DMS 273 treated with DMSO at 0.1 percent for 48 hours (cell line): ENCODE results near the gene KLF15.

Source experiments
- DNase-seq: peaks from one replicate; lab custom pipeline; 2025; lab: John Stamatoyannopoulos, UW

The KLF15 gene

GRCh38 chr3:126306397-126306796 lies 50.8 kb downstream of the KLF15 start:
- no peak for DNase-seq

GRCh38 chr3:126305427-126305826 lies 51.8 kb downstream of the KLF15 start:
- no peak for DNase-seq

DNA sequence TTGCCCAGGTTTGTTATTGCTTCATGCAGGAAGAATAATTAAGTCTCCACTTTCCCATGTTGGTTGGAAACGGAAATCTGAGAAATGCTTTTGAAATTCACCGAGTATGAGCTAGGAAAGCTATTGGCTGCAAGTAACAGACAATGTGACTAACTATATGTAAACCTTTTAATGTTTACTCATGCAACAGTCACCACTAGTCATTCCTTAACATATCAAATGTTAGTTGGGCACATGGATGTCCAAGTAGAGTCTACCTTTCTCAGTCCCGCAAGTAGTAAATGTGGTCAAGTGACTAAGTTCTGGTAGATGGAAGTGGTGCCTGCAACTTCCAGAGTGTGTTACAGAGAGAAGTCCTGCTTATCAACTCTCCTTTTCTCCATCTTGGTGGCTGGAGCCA lies 52.5 kb downstream of the KLF15 start:
- no peak for DNase-seq

DNA sequence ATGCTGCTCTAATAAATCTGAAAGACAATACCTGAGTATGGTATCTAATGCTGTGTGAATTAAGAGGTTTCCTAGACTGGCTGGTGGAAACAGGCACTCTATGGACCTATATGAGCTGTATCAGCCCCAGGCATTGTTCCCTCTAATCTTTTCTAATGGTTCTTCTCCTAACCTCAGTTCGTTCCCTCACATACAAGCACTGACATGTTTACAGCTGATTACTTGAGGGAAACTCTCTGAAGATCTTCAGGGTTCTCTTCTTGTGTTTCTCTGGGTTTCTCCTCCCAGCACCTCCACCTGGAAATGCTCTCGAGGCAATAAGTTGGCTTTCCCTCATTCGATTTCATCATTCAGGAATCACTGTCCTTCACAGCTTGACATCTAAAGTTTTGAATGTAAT lies 52.9 kb downstream of the KLF15 start:
- DNase-seq, result no peak

DNA sequence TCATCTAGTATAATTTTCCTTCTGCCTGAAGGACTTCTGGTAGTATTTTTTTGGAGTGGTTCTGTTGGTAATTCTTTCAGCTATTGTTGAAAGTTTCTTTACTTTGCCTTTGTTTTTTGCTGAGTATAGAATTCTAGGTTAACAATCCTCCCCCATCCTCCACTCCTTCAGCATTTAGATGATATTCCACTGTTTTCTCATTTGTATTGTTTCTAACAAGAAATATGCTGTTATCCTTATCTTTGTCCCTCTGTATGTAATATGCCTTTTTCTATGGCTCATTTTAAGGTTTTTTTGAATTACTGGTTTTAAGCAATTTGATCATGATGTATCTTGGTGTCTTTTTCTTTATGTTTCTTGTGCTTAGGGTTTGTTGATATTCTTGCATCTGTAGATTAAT lies 53.9 kb downstream of the KLF15 start:
- DNase-seq, result no peak

GRCh38 chr3:126300761-126301481 lies 56.3 kb downstream of the KLF15 start:
- DNase-seq, result no peak

DNA sequence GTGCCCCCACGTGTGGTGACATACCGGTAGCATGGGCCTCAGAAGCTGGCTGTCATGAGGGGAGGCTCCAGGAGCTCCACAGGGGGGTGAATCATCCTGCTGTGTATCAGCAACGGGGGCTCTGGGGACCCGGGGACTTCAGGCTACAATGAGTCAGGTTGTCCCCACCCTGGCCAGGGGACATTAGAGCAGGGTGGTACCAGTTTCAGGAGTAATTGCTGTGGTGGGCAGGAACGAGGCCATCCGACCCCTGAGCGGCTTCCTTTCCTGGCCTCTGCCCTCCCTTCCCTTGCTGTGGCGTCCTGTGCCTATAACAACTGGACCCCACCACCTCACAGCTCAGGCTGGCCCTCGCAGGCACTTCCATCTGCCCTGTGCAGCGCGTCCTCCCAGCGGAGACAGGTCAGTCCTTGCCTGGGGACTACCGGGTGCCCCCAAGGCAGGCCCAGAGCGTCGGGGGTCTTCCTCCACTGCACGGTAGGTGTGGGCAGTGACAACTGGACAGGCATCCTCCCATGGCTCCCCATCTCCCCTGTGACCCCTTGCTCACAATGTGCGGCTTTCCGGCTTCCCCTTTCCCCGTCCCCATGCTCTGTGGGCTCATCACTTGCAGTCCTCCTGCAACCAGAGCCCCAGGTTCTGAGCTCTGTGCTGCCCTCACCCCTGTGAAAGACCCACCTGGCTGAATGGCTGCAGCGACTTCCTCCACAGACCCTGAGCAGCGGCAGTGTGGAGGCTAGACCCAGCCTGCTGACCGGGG lies 57.0 kb downstream of the KLF15 start:
- no peak for DNase-seq

GRCh38 chr3:126295407-126295939 lies 61.7 kb downstream of the KLF15 start:
- no peak for DNase-seq

DNA sequence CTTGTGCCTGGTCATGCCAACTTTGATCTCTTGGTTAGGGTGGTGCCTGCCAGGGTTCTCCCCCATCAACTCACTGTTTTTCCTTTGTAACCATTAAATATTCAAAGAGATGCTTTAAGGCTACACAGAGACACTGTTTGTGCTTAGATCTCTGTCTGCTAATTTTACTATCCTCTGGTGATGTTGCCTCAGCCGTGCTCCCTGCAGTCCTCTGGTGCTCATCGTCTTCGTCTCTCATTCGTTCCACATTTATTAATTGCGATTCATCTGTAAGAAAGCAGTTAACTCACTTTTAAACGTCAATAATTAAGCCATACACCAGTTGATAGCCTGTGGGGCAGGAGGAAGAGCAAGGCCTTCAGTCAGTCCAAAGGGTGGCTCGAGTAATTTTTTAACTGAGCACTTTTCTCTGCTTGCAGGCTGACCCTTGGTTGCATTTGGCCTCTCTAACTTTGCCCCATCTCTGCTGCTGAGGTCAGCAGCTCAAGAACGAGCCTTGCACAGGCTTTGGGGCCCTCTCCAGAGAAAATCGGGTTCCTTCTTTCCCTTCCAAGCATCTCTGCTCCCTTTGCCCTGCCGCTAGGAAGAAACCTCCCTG lies 62.9 kb downstream of the KLF15 start:
- DNase-seq, result no peak

GRCh38 chr3:126293370-126294082 lies 63.7 kb downstream of the KLF15 start:
- DNase-seq, result no peak
